ENCODE results near the gene TIA1.

TIA1 gene

DNA sequence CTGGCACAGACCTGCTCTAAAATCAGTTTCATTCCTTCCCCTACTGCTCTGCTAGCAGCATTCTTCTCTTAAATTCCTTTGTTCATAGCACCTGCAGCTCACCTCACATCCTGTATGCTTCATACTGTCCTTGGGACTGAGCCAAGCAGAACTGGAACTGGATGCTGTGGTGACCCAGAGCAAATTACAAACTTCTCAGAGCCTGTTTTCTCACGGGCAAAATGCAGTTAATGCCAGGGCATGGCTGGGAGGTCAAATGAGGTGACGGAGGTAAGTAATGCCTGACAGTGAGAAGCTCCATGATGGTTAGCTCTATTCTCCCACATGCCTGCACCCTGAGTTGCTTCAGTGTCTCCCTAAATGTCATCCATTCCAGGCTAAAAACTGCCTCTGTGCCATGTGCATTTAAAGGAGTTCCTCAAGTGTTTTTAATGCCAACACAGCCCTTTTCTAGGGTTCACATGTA is 87.3 kb downstream of the TIA1 start:
- no peaks in the 10 kb centered on the region for H3K9me3 ChIP-seq
- no peak overlapping the region for H3K4me3 ChIP-seq
- no peaks in the 10 kb centered on the region for H3K27me3 ChIP-seq (ENCODE audit: low read depth)
- DNase-seq (ENCODE audit: low spot score in 2 of 2): no peak
- peaks cover 39% of the 10 kb centered on the region for H3K36me3 ChIP-seq (replicated peaks)
- in situ Hi-C loops (cut with MboI; ENCODE audit: low sequenced_read_pairs): no loop called here
- H3K4me1 ChIP-seq: no peaks in the 10 kb centered on the region

- no peaks in the 10 kb centered on the region for H3K9me3 ChIP-seq
- H3K4me3 ChIP-seq: no peak overlapping the region
- H3K36me3 ChIP-seq (replicated peaks): peaks cover 35% of the 10 kb centered on the region
- no peak for DNase-seq (ENCODE audit: low spot score in 2 of 2)
- H3K27me3 ChIP-seq (ENCODE audit: low read depth): no peaks in the 10 kb centered on the region
- in situ Hi-C loops (cut with MboI; ENCODE audit: low sequenced_read_pairs): no loop called here
- H3K4me1 ChIP-seq: no peaks in the 10 kb centered on the region
These were observed 87.9 kb downstream of the TIA1 start for GRCh38 chr2:70160545-70160944.

Measured in HAP-1 (cell line).